ENCODE results near the gene AUTS2. TPM values are rescaled to one million over a fixed set of nuclear protein-coding genes. Genes with fewer than 3 reads are reported as not detected.

The AUTS2 gene
- total and polyA plus RNA-seq, 4 experiments from 2014 or later: 3.4 to 35.2 (median 25.5) TPM

- peaks cover 0 to 3% (median 0%) of the 10 kb centered on the region in 8 donors for H3K9me3 Mint-ChIP-seq
- Histone ChIP-seq H3K27me3 (ENCODE audit: insufficient read depth, low read length) (no peaks in the 10 kb centered on the region), H3K4me1 (ENCODE audit: insufficient read depth, low read length) (no peaks in the 10 kb centered on the region), H3K9me3 (ENCODE audit: control insufficient read depth in 1 of 2, low read length in 2 of 2) (no peaks in the 10 kb centered on the region), H3K4me3 (ENCODE audit: low read length in 2 of 2) (no peak overlapping the region), H3K27ac (ENCODE audit: low read depth, low read length) (no peak overlapping the region), H3K36me3 (ENCODE audit: insufficient read depth, low read length) (no peaks in the 10 kb centered on the region)
- ChIA-PET POLR2A (ENCODE audit: partially characterized antibody) (no interaction called here), CTCF (ENCODE audit: partially characterized antibody) (no interaction called here)
- H3K27ac Mint-ChIP-seq: no peak overlapping the region
- no peaks in the 10 kb centered on the region for H3K4me1 Mint-ChIP-seq
- no peak overlapping the region for H3K4me3 Mint-ChIP-seq
- no peak for DNase-seq
- peaks cover 0 to 1% of the 10 kb centered on the region in 2 donors for H3K27me3 Mint-ChIP-seq
- no peaks in the 10 kb centered on the region for H3K36me3 Mint-ChIP-seq
- intact Hi-C loops (cut with micrococcal nuclease): no loop called here
These were observed 1016.2 kb downstream of the AUTS2 start for GRCh38 chr7:70614237-70615045.

- POLR2A ChIA-PET (ENCODE audit: partially characterized antibody): no interaction called here
- CTCF ChIA-PET (ENCODE audit: partially characterized antibody): no interaction called here
- intact Hi-C loops (cut with micrococcal nuclease): no loop called here
- Mint-ChIP-seq H3K27me3 (peaks cover 0 to 1% of the 10 kb centered on the region in 2 donors), H3K36me3 (no peaks in the 10 kb centered on the region), H3K4me3 (no peak overlapping the region), H3K27ac (no peak overlapping the region), H3K4me1 (no peaks in the 10 kb centered on the region), H3K9me3 (peaks cover 0 to 3% (median 0%) of the 10 kb centered on the region in 8 donors)
- Histone ChIP-seq H3K27ac (ENCODE audit: low read depth, low read length) (no peak overlapping the region), H3K27me3 (ENCODE audit: insufficient read depth, low read length) (no peaks in the 10 kb centered on the region), H3K36me3 (ENCODE audit: insufficient read depth, low read length) (no peaks in the 10 kb centered on the region), H3K9me3 (ENCODE audit: control insufficient read depth in 1 of 2, low read length in 2 of 2) (no peaks in the 10 kb centered on the region), H3K4me3 (ENCODE audit: low read length in 2 of 2) (no peak overlapping the region), H3K4me1 (ENCODE audit: insufficient read depth, low read length) (no peaks in the 10 kb centered on the region)
- no peak for DNase-seq
These were observed 1016.9 kb downstream of the AUTS2 start for GRCh38 chr7:70615066-70615606.

GRCh38 chr7:70616211-70616610, 1017.9 kb downstream of the AUTS2 start:
- no peak for DNase-seq
- Mint-ChIP-seq H3K27me3 (no peaks in the 10 kb centered on the region), H3K27ac (no peak overlapping the region), H3K9me3 (peaks cover 0 to 3% (median 0%) of the 10 kb centered on the region in 8 donors), H3K4me3 (no peak overlapping the region), H3K36me3 (no peaks in the 10 kb centered on the region), H3K4me1 (no peaks in the 10 kb centered on the region)
- Histone ChIP-seq H3K9me3 (ENCODE audit: control insufficient read depth in 1 of 2, low read length in 2 of 2) (no peaks in the 10 kb centered on the region), H3K4me1 (ENCODE audit: insufficient read depth, low read length) (no peaks in the 10 kb centered on the region), H3K36me3 (ENCODE audit: insufficient read depth, low read length) (no peaks in the 10 kb centered on the region), H3K27ac (ENCODE audit: low read depth, low read length) (no peak overlapping the region), H3K27me3 (ENCODE audit: insufficient read depth, low read length) (no peaks in the 10 kb centered on the region), H3K4me3 (ENCODE audit: low read length in 2 of 2) (no peak overlapping the region)
- intact Hi-C loops (cut with micrococcal nuclease): no loop called here
- POLR2A ChIA-PET (ENCODE audit: partially characterized antibody): no interaction called here
- CTCF ChIA-PET (ENCODE audit: partially characterized antibody): no interaction called here

GRCh38 chr7:70616821-70617220, 1018.5 kb downstream of the AUTS2 start:
- no peaks in the 10 kb centered on the region for H3K9me3 ChIP-seq (ENCODE audit: control insufficient read depth in 1 of 2, low read length in 2 of 2)
- Mint-ChIP-seq H3K36me3 (no peaks in the 10 kb centered on the region), H3K9me3 (peaks cover 0 to 3% (median 0%) of the 10 kb centered on the region in 8 donors), H3K4me3 (no peak overlapping the region), H3K27me3 (no peaks in the 10 kb centered on the region), H3K27ac (no peak overlapping the region), H3K4me1 (no peaks in the 10 kb centered on the region)
- POLR2A ChIA-PET (ENCODE audit: partially characterized antibody): no interaction called here
- no peaks in the 10 kb centered on the region for H3K4me1 ChIP-seq (ENCODE audit: insufficient read depth, low read length)
- H3K27ac ChIP-seq (ENCODE audit: low read depth, low read length): no peak overlapping the region
- no peaks in the 10 kb centered on the region for H3K27me3 ChIP-seq (ENCODE audit: insufficient read depth, low read length)
- CTCF ChIA-PET (ENCODE audit: partially characterized antibody): no interaction called here
- H3K4me3 ChIP-seq (ENCODE audit: low read length in 2 of 2): no peak overlapping the region
- DNase-seq: no peak
- intact Hi-C loops (cut with micrococcal nuclease): no loop called here
- H3K36me3 ChIP-seq (ENCODE audit: insufficient read depth, low read length): no peaks in the 10 kb centered on the region

GRCh38 chr7:70618020-70618551, 1019.8 kb downstream of the AUTS2 start:
- POLR2A ChIA-PET (ENCODE audit: partially characterized antibody): no interaction called here
- Mint-ChIP-seq H3K4me1 (no peaks in the 10 kb centered on the region), H3K4me3 (no peak overlapping the region), H3K27me3 (no peaks in the 10 kb centered on the region), H3K27ac (no peak overlapping the region), H3K9me3 (peaks cover 0 to 3% (median 0%) of the 10 kb centered on the region in 8 donors), H3K36me3 (no peaks in the 10 kb centered on the region)
- Histone ChIP-seq H3K9me3 (ENCODE audit: control insufficient read depth in 1 of 2, low read length in 2 of 2) (no peaks in the 10 kb centered on the region), H3K4me3 (ENCODE audit: low read length in 2 of 2) (no peak overlapping the region), H3K4me1 (ENCODE audit: insufficient read depth, low read length) (no peaks in the 10 kb centered on the region), H3K27ac (ENCODE audit: low read depth, low read length) (no peak overlapping the region), H3K36me3 (ENCODE audit: insufficient read depth, low read length) (no peaks in the 10 kb centered on the region), H3K27me3 (ENCODE audit: insufficient read depth, low read length) (no peaks in the 10 kb centered on the region)
- CTCF ChIA-PET (ENCODE audit: partially characterized antibody): no interaction called here
- no peak for DNase-seq
- intact Hi-C loops (cut with micrococcal nuclease): no loop called here

- Mint-ChIP-seq H3K4me3 (no peak overlapping the region), H3K27ac (no peak overlapping the region), H3K4me1 (no peaks in the 10 kb centered on the region), H3K9me3 (peaks cover 0 to 3% (median 0%) of the 10 kb centered on the region in 8 donors), H3K36me3 (no peaks in the 10 kb centered on the region), H3K27me3 (no peaks in the 10 kb centered on the region)
- Histone ChIP-seq H3K27me3 (ENCODE audit: insufficient read depth, low read length) (no peaks in the 10 kb centered on the region), H3K4me3 (ENCODE audit: low read length in 2 of 2) (no peak overlapping the region), H3K27ac (ENCODE audit: low read depth, low read length) (no peak overlapping the region), H3K9me3 (ENCODE audit: control insufficient read depth in 1 of 2, low read length in 2 of 2) (no peaks in the 10 kb centered on the region), H3K4me1 (ENCODE audit: insufficient read depth, low read length) (no peaks in the 10 kb centered on the region), H3K36me3 (ENCODE audit: insufficient read depth, low read length) (no peaks in the 10 kb centered on the region)
- POLR2A ChIA-PET (ENCODE audit: partially characterized antibody): no interaction called here
- CTCF ChIA-PET (ENCODE audit: partially characterized antibody): no interaction called here
- intact Hi-C loops (cut with micrococcal nuclease): no loop called here
- DNase-seq: no peak
These were observed 1020.9 kb downstream of the AUTS2 start for GRCh38 chr7:70619130-70619529.

GRCh38 chr7:70619659-70620058, 1021.4 kb downstream of the AUTS2 start:
- Histone ChIP-seq H3K27ac (ENCODE audit: low read depth, low read length) (no peak overlapping the region), H3K4me3 (ENCODE audit: low read length in 2 of 2) (no peak overlapping the region), H3K27me3 (ENCODE audit: insufficient read depth, low read length) (no peaks in the 10 kb centered on the region), H3K36me3 (ENCODE audit: insufficient read depth, low read length) (no peaks in the 10 kb centered on the region), H3K4me1 (ENCODE audit: insufficient read depth, low read length) (no peaks in the 10 kb centered on the region), H3K9me3 (ENCODE audit: control insufficient read depth in 1 of 2, low read length in 2 of 2) (no peaks in the 10 kb centered on the region)
- Mint-ChIP-seq H3K4me3 (no peak overlapping the region), H3K27ac (peak overlapping the region in 1 of 7 donors; percentile 66), H3K36me3 (no peaks in the 10 kb centered on the region), H3K9me3 (peaks cover 0 to 3% (median 0%) of the 10 kb centered on the region in 8 donors), H3K27me3 (no peaks in the 10 kb centered on the region), H3K4me1 (no peaks in the 10 kb centered on the region)
- ChIA-PET CTCF (ENCODE audit: partially characterized antibody) (no interaction called here), POLR2A (ENCODE audit: partially characterized antibody) (no interaction called here)
- intact Hi-C loops (cut with micrococcal nuclease): no loop called here
- DNase-seq: no peak

Data from CD4-positive, alpha-beta memory T cell (primary cell).